Myocyte (in vitro differentiated cells): ENCODE measurements around the gene DYSF. TPM values are rescaled to one million over a fixed set of nuclear protein-coding genes. Genes with fewer than 3 reads are reported as not detected.
A peak's percentile ranks its signal among the peaks of the same experiment; 100 is the strongest.

Experiments used
- DNase-seq: peaks from one replicate; pipeline ENCODE4 v3.0.0-alpha.2; 2012; ENCODE audit warnings: low read depth
- total RNA-seq: library from RNA; depleted of rRNA; stranded (reverse); fragments of >200 nt; gene quantifications from 2 replicates; pipeline ENCODE4 v1.2.3, GENCODE V29; 2014

The DYSF gene
- total RNA-seq, 1 donor from 2014 or later, result 114 TPM

DNA sequence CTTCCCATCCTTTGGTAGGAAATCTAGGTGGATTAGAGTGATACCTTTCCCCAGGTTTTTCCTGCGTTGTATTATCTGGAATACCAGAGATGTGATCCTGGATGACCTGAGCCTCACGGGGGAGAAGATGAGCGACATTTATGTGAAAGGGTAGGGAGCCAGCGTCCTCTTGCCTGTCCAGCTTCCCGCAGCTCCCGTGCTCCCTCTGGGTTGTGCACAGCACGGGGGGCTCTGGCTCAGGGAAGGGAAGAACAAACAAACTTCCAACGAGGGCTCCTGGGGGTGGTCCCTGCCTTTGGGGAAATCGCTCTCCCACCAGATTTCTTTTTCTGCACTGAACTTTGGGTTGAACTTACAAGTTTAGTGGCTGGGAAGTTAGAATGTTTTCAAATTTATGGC lies 215.7 kb downstream of the DYSF start:
- DNase-seq, result no peak

DNA sequence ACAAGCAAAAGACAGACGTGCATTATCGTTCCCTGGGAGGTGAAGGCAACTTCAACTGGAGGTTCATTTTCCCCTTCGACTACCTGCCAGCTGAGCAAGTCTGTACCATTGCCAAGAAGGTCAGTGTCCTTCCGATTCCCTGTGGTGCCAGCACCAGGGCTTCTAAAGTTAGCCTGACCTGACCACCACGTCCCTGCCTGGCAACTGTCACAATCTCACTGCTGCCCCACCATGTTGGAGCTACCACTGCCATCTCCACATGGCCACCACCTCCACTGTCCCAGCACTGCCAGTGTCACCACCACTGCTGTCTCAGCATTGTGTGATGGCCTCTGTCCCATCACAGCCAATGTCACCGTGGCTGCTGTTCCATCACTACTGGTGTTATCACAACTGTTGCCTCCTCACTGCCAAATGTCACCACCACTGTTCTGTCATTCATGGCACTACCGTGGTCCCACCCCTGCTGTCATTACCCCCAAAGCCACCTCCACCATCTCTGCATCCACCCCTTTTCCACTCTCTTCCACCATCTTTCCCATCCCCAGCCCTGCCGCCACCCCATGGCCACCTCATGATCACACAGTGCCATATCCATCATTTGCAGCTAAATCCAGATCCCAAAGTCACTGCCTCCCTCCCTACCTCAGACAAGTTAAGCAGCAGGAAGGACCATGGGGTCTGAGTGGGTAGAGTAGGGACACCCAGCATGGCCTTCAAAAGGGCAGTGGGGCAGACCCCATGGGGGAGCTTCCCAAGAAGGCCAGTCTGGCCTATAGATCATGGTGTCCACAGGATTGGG lies 216.5 kb downstream of the DYSF start:
- no peak for DNase-seq

GRCh38 chr2:71670430-71670795 lies 217.1 kb downstream of the DYSF start:
- no peak for DNase-seq

DNA sequence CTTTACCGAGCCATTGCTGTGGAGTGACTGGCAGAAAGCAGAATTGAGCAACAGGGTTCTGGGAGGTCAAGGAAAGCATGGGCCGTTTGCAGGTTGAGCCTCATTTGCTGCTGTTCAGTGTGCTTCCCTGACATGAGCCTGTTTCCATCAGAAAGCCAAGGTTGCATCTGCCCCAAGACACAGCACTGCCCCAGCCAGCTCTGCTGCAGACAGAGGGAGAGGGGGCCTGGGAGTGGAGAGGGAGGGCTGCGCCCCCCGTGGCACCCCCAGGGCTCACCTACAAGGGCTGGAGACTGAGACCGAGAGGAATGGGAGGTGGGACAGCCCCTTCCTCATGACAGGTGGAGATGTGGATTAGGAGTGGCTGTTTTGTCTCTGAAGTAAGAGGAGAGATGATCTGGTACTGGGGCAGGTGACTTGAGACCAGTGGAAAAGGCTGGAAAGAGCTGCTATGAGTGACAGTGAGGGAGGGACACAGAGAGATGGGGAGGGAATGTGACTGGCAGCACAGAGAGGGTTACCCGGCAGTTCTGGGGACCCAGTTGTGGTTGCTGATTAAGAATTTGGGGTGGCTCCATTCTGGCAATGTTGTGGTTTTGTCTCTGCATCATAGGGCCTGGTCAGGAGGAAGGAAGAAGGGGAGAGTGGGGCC lies 218.0 kb downstream of the DYSF start:
- no peak for DNase-seq

DNA sequence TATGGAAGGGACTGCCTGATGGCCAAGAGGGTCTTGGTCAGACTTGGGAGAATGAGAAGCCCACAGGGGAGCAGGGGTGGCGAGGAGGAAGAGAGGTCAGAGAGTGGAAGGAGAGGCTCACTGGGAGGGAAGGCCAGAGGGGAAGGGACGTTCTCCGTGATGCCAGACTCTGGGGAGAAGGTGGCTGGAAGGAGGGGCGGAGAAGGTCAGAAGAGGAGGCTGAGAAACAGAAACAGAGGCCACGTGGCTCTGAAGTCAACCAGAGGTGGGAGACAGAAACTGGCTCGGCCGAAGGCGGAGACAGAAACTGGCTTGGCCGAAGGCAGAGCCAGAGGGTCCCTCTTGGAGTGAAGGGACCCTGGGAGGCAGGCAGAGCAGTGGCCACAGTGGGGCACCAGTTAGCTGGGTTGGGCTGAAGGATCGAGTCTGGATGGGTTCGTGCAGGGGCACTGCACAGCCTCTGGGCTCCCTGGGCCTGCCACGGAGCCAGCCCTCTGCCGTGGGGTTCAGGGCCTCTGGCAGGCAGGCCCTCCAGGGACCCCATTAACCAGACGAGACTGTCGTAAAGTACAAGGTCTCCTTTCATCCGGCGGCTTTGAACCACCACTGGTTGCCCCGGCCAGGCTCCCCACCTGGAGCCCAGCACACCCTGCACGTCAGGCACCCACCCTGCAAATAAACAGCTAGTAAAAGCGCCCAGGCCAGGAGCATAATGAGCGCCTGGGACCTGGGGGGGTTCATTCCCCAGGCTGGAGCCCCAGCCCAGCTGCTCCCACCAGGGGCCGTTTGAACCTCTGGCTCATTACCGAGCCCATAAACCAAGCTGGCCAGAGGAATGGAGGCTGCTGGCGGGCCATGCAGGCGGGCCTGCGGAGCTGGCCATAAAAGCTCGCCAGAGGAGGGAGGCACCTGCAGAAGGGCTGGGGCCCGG lies 218.8 kb downstream of the DYSF start:
- no peak for DNase-seq

- no peak for DNase-seq
Observed at GRCh38 chr2:71672826-71673795, 219.8 kb downstream of the DYSF start.

- DNase-seq, result no peak
Observed at GRCh38 chr2:71674158-71674851, 220.9 kb downstream of the DYSF start.

DNA sequence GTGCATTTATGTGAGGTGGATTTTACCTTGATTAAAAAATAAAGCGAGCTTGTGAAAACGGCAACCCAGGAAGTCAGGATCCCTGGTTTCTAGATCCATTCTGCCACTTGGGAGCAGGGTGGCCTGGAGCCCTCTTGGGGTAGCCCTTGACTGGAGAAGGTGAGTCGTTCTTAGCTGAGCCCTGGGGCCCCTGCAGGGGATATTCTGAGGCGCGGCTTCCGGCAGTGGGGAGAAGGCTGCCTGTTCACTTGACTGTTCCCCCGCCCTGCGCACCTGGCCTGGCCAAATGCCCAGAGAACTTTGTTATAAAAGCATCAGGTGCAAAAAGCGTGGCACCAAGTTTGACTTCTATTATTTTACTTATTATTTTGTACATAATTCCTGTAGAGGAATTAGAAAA lies 221.9 kb downstream of the DYSF start:
- DNase-seq, result no peak

DNA sequence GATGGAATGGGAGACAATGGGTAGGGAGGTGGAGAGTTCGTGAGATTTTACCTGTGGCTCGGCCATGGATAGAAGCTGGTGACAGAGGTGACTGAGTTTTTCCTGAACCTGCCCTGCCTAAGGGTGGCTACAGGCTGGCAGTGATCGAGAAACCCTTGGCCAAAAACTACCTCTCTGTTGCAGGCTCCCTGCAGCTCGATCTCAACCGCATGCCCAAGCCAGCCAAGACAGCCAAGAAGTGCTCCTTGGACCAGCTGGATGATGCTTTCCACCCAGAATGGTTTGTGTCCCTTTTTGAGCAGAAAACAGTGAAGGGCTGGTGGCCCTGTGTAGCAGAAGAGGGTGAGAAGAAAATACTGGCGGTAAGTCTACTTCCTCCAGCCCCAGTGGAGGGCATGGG lies 225.5 kb downstream of the DYSF start:
- DNase-seq, result no peak

DNA sequence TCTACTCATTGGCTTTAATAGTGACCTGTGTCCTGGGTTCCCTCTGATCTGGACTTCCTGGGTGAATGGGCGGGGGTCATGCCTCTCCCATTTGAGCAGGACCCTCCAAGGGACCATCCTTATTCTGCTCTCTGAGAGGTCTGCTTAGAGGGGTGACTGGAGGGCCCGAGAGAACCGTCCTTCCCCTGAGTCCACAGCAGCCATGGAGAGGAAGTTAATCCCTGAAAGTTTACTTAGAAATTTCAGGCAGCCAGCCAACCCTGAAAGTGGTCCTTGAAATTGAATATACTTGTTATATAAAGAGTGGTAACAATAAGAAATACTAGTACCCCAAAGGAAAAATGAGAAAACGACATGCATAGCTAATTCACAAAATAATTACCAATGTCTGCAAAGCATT lies 226.1 kb downstream of the DYSF start:
- DNase-seq, result no peak

- DNase-seq, result no peak
Observed at GRCh38 chr2:71680925-71681324, 227.6 kb downstream of the DYSF start.

DNA sequence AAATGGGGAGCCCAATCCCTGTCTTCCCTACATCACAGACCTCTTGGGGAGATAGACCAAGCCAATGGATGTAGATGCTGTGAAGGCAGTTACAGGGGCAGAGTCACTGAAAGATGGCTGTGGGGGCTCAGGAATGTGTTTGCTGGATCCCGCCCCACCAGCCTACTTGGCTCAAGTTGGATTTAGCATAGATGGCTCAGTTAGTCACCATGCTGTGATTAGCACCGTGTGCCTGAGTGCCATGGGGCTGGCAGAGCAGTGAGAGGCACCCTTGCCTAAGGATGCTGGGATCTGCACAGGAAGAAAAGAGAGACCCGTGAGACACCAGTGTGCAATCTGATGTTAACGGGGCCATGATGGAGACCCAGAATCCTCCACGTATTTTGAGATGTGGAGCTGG lies 228.3 kb downstream of the DYSF start:
- DNase-seq, result no peak

DNA sequence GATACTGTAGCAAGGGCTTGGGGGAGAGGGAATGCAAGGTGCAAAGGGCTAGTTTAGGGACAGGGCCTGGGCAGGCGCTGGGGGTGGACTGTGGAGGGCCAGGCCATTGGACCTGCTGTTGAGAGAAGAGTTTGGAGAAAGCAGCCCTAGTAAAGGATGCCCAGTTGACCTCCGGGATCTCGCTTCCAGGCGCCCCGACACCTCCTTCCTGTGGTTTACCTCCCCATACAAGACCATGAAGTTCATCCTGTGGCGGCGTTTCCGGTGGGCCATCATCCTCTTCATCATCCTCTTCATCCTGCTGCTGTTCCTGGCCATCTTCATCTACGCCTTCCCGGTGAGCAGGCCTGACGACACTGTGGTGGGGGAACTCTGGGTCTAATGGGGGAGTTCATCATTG lies 229.0 kb downstream of the DYSF start:
- no peak for DNase-seq

- DNase-seq, result no peak
Observed at GRCh38 chr2:71683070-71683469, 229.7 kb downstream of the DYSF start.

DNA sequence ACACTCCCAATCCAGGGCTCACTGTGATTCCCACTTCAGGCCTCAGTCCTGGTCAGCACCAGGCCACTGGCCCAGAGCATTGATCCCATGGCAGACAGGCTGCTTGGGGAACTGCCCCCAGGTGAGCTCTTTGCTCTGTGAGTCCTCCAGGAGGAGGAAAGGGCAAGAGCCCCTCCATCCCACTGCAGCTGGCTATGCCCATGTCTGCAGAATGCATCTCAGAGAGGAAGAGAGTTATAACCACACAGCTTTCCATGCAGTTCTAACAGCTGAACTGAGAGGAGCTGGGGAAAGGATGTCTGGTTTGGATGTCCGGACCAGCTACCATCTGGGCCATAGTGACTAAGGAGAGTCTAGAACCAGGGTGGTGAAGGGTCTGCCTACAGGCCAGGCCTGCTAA lies 230.3 kb downstream of the DYSF start:
- DNase-seq, result no peak

GRCh38 chr2:71684226-71685072 lies 231.1 kb downstream of the DYSF start:
- peak; percentile 50 for DNase-seq

- no peak for DNase-seq
Observed at GRCh38 chr2:71685073-71685848, 231.9 kb downstream of the DYSF start.

GRCh38 chr2:71685941-71686611 lies 232.7 kb downstream of the DYSF start:
- DNase-seq, result peak; percentile 72
